ENCODE measurements around the gene ARL6IP6. TPM values are rescaled to one million over a fixed set of nuclear protein-coding genes. Genes with fewer than 3 reads are reported as not detected.

ARL6IP6 gene
- total RNA-seq, 6 experiments from 2014 or later: 9.2 to 32.0 (median 24.3) TPM

- no peaks in the 10 kb centered on the region for H3K27me3 Mint-ChIP-seq (ENCODE audit: insufficient read depth)
- peaks cover 5% of the 10 kb centered on the region; the same call in 1 of the 2 replicates for H3K9me3 Mint-ChIP-seq
- peaks cover 9% of the 10 kb centered on the region for H3K36me3 Mint-ChIP-seq (ENCODE audit: low read depth)
- H3K4me3 Mint-ChIP-seq: peak overlapping the region; percentile 58
- peak overlapping the region; percentile 64 for H3K27ac Mint-ChIP-seq
- peak; percentile 47 for DNase-seq
- TF ChIP-seq, protein P1, sequence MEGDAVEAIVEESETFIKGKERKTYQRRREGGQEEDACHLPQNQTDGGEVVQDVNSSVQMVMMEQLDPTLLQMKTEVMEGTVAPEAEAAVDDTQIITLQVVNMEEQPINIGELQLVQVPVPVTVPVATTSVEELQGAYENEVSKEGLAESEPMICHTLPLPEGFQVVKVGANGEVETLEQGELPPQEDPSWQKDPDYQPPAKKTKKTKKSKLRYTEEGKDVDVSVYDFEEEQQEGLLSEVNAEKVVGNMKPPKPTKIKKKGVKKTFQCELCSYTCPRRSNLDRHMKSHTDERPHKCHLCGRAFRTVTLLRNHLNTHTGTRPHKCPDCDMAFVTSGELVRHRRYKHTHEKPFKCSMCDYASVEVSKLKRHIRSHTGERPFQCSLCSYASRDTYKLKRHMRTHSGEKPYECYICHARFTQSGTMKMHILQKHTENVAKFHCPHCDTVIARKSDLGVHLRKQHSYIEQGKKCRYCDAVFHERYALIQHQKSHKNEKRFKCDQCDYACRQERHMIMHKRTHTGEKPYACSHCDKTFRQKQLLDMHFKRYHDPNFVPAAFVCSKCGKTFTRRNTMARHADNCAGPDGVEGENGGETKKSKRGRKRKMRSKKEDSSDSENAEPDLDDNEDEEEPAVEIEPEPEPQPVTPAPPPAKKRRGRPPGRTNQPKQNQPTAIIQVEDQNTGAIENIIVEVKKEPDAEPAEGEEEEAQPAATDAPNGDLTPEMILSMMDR (IDR thresholded peaks at IDR 0.05): no peak
- peaks cover 45% of the 10 kb centered on the region for H3K4me1 Mint-ChIP-seq (ENCODE audit: low read depth)
Observed at GRCh38 chr2:152696476-152696875, 21.9 kb upstream of the ARL6IP6 start.

DNA sequence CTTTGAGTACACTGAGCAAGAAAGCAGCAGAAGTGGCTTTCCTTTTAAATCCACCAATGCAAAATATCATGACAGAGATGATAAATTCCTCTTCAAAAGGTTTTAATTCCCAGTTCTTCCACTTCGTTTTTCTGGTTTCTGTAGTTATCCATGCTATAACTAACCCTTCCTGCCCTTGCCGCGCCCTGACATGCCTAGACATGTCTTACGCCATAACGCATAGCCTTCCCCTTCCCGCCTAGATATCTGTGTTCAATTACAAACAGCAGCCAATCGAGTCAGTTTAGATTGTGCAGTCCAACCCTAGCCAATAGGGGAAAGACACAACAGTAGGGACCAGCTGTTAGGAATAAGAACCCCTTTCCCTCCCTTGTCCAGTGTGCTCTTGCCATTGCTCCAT, 17.2 kb upstream of the ARL6IP6 start:
- H3K4me3 Mint-ChIP-seq: no peak overlapping the region
- peaks cover 41% of the 10 kb centered on the region for H3K36me3 Mint-ChIP-seq (ENCODE audit: low read depth)

GRCh38 chr2:152706477-152707021, 11.9 kb upstream of the ARL6IP6 start:
- no peak for DNase-seq
- Mint-ChIP-seq H3K27ac (no peak overlapping the region), H3K36me3 (ENCODE audit: low read depth) (peaks cover 73% of the 10 kb centered on the region), H3K9me3 (peaks cover 13% of the 10 kb centered on the region), H3K4me1 (ENCODE audit: low read depth) (peaks cover 22% of the 10 kb centered on the region), H3K27me3 (ENCODE audit: insufficient read depth) (peaks cover 2% of the 10 kb centered on the region; the same call in 1 of the 2 replicates), H3K4me3 (no peak overlapping the region)
- TF ChIP-seq, protein P1 (IDR thresholded peaks at IDR 0.05): no peak

More for the DNA sequence above, 17.2 kb upstream of the ARL6IP6 start:
- TF ChIP-seq, protein P1 (IDR thresholded peaks at IDR 0.05): no peak
- Mint-ChIP-seq H3K27me3 (ENCODE audit: insufficient read depth) (peaks cover 2% of the 10 kb centered on the region; the same call in 1 of the 2 replicates), H3K9me3 (peaks cover 11% of the 10 kb centered on the region; the same call in 1 of the 2 replicates), H3K4me1 (ENCODE audit: low read depth) (peaks cover 28% of the 10 kb centered on the region), H3K27ac (no peak overlapping the region)
- DNase-seq: no peak

DNA sequence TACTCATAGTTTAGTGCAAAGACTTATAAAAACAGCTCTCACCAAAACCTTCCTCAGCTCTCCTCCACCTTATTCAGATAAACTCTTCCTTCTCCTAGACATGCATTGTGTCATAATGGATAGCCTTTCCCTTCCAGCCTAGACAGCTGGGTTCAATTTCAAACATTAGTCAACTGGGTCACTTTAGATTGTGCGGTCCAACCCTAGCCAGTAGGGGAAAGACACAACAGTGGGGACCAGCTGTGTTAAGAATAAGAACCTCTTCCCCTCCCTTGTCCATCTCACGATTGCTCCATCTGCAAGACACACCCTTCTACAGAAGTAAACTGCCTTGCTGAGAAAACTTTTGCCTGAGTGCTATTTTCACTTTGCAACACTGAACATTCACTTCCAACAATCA, 9.7 kb upstream of the ARL6IP6 start:
- H3K4me3 Mint-ChIP-seq: no peak overlapping the region
- H3K27me3 Mint-ChIP-seq (ENCODE audit: insufficient read depth): no peaks in the 10 kb centered on the region
- no peak for DNase-seq
- H3K9me3 Mint-ChIP-seq: peaks cover 7% of the 10 kb centered on the region
- TF ChIP-seq, protein P1 (IDR thresholded peaks at IDR 0.05): no peak
- peaks cover 64% of the 10 kb centered on the region for H3K36me3 Mint-ChIP-seq (ENCODE audit: low read depth)
- H3K4me1 Mint-ChIP-seq (ENCODE audit: low read depth): peaks cover 30% of the 10 kb centered on the region
- no peak overlapping the region for H3K27ac Mint-ChIP-seq

- H3K27ac Mint-ChIP-seq: peak overlapping the region; percentile 40
- peaks cover 45% of the 10 kb centered on the region for H3K4me1 Mint-ChIP-seq (ENCODE audit: low read depth)
- peaks cover 7% of the 10 kb centered on the region for H3K9me3 Mint-ChIP-seq
- H3K27me3 Mint-ChIP-seq (ENCODE audit: insufficient read depth): no peaks in the 10 kb centered on the region
- peak overlapping the region; percentile 5; the same call in 1 of the 2 replicates for H3K4me3 Mint-ChIP-seq
- H3K36me3 Mint-ChIP-seq (ENCODE audit: low read depth): peaks cover 64% of the 10 kb centered on the region
- TF ChIP-seq, protein P1 (IDR thresholded peaks at IDR 0.05): no peak
- DNase-seq: peak; percentile 43
Observed at GRCh38 chr2:152710713-152711112, 7.7 kb upstream of the ARL6IP6 start.

Data from HFFc6 (cell line).